ENCODE data around the gene C1GALT1.
"Not testable (repeated sequence)": the region's sequence is repeated elsewhere in the genome, so short reads cannot be mapped to it uniquely, and the experiment has no call there.

DNA sequence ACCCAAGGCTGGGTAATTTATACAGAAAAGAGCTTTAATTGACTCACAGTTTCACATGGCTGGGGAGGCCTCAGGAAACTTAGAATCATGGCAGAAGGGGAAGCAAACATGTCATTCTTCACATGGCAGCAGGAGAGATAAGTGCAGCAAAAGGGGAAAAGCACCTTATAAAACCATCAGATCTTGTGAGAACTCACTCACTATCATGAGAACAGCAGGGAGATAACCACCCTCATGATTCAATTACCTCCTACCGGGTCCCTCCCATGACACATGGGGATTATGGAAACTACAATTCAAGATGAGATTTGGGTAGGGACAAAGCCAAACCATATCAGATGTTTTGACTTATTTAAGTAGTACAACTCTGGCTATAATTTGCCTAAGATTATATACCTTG is 46.4 kb upstream of the C1GALT1 start:
- not testable (repeated sequence) for TF ChIP-seq POLR2A, CTCF (IDR thresholded peaks at IDR 0.05)

Measured in lower leg skin (tissue), 3 donors.